Left forelimb (tissue), 1 donor: ENCODE measurements around the gene KCNQ1.

Experiments used
- DNase-seq: peaks from one replicate; pipeline ENCODE4 v3.0.0-alpha.2; 2018; ENCODE audit warnings: low spot score

KCNQ1 gene

DNA sequence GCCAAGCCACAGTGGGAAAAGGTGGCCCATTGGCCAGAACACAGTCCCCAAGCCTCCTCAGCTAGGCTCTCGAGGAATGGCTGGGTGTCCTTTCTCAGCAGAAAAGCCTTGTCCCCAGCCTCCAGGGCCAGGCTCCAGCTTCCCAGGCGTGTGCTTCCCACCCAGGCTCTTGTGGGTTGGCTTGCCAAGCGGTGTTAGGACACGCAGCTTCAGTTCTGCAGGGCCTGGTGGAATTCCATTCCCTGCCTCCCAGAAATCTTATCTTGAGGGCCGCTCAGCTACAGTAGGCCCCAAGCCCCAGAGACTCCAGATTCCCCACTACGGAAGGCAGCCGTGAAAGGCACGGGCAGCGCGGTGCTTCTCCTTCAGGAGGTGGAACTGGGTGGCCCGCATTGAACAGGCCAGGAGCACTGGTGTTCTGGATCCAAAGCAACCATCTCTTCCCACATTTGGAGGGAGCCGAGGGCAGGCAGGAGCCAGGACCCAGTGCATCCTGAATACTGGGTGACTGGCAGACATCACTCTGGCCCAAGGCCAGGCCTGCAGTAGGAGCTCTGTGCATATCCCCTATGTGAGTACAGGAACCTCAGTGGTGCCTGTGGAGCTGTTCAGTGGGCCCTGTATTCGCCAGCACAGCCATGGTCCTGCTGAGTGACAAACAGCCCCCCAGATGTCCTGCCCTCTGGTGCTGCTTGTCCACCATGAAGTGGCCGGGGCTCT, 271.7 kb downstream of the KCNQ1 start:
- no peak for DNase-seq

- no peak for DNase-seq
Measured at GRCh38 chr11:2717561-2718325, 272.9 kb downstream of the KCNQ1 start.

- no peak for DNase-seq
Measured at GRCh38 chr11:2718817-2719438, 274.1 kb downstream of the KCNQ1 start.

DNA sequence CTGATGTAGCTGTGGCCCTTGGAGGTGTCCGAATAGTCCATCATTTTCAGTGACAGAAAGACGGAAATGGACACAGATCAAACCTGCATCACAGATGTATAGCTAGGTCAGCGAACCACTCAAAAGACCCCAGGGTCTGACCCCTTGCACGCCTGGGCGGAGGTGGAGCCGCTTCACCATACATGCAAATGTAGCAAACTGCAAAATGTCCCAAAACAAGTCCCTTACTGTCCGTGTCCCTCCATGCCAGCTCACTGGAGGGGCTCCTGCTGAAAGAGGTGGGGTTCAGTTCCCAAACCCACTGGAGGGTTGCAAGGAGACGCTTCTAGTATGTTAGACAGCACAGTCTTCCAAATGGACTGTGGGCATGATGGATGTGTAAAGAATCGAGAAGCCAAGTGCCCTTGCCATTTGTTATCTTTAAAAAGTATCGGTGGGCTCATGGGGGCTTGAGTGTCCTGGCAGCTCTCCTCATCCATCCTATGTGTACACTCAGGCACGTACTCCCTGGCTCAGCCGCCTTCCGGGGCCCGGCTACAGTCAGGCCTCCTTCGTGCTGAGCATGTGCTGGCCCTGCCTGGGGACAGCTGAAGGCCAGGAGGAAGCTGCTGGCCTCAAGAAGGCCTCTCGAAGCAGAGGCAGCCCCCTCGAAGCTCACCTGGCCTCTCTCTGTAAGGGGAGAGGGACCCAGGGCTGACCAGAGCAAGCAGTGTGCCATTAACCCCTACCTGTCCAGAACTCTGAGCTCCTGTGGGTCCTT, 275.2 kb downstream of the KCNQ1 start:
- DNase-seq: no peak

- no peak for DNase-seq
Measured at GRCh38 chr11:2721210-2721916, 276.6 kb downstream of the KCNQ1 start.

DNA sequence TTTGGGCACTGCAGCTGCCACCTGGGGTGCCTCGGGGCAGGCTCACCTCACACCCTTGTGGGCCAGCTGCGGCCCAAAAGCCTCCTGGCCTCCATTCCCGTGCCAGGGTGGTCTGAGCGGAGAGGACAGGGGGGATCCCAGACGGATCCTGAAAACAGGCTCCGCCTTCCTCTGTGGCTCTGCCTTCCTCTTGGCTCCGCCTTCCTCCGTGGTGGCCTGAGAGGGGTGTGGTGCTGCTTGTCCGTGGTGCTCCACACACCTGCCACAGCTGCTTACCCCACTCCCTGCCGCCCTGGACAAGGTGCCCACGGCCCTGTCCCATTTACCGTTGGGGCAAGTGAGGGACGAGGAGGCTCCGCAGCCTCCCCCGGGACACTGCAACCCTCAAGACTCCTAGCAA, 278.1 kb downstream of the KCNQ1 start:
- DNase-seq: no peak

DNA sequence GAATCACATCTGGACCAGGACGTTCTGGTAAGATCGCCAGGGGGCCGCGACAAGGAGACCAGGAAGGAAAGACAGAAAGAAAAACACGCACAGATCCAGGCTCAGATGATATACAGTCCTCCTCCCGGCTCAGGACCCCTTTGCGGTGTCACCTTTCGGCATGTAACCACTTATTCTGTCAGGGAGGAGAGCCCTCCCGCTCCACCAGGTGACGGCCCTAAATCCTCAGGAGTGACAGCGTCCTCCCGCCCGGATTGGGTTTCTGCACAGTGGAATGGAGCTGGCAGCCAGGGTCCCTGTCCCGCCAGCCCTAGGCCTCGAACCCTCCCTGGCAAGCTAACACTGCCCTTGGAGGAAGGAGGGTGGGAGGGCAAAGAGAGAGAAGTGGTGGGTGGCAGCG, 279.3 kb downstream of the KCNQ1 start:
- no peak for DNase-seq

GRCh38 chr11:2724653-2725367, 280.0 kb downstream of the KCNQ1 start:
- no peak for DNase-seq

DNA sequence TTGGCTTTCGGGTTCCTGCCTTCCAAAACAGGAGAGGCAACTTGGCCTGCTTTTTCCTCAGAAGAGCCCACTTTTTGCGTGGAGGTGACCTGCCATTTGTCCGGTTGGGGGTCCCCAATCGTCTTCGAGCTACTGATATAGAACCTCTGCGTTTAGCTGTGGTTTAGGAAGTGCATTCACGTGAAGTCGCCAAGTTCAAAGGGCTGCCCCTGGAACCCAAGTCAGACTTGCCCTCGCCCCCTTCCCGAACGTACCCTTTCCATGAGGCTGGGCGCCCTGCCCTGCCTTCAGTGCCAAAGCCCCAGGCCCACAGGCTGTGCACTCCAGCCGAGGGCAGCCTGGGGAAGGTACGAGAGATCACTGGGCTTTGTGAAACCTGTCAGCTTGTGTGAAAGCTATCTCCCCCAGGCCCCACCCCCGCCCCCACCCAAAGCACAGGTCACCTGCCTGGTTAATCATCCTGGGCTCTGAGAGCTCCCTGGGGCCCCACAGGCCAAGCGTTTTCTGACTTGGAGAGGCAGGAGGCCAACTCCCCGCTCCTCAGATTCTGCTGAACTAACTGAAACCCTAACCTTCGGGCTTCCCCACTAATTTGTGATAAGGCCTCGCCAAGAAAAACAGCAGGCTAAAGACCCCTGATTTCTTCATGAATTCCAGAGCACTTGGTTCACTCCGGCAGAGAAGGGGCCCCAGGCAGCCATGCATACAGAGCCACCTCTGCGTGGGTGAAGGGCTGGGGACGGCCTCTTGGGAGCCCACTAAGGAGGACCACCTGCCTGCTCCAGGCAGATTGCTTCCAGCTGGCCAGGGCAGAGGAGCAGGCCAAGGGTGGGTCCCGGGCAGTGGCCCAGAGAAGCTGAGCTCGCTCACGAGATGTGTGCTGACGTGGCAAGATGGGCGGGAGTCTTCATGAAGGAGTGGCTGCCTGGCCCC, 280.8 kb downstream of the KCNQ1 start:
- peak; percentile 91 for DNase-seq

- DNase-seq: no peak
Measured at GRCh38 chr11:2726964-2727363, 282.2 kb downstream of the KCNQ1 start.

DNA sequence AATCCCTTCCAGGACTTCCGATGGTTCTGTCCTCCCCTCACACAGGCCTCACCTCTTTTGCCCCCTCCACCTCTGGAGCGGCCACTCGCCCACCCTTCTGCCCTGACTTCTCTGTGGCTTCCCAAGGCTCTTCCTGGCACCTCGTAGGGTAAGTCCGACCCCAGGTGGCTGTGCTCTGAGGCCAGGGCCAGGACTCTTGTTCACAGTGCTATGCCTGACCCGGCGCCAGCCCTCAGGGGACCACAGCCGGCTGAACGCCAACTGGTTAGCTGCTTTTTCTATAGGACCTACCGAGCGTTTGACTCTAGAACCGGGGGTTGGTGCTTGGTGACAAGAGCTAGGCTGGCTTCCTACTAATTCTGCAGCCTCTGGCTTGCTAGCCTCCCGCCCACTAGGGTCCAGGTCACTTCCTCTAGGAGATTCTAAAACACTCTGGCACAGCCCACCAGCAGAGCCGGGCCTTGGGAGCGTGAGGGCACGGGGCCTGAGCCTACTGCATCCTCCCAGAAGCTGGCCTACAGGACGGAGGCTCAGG, 283.4 kb downstream of the KCNQ1 start:
- no peak for DNase-seq

- DNase-seq: no peak
Measured at GRCh38 chr11:2728663-2729332, 284.0 kb downstream of the KCNQ1 start.

GRCh38 chr11:2729841-2730240, 285.0 kb downstream of the KCNQ1 start:
- no peak for DNase-seq

DNA sequence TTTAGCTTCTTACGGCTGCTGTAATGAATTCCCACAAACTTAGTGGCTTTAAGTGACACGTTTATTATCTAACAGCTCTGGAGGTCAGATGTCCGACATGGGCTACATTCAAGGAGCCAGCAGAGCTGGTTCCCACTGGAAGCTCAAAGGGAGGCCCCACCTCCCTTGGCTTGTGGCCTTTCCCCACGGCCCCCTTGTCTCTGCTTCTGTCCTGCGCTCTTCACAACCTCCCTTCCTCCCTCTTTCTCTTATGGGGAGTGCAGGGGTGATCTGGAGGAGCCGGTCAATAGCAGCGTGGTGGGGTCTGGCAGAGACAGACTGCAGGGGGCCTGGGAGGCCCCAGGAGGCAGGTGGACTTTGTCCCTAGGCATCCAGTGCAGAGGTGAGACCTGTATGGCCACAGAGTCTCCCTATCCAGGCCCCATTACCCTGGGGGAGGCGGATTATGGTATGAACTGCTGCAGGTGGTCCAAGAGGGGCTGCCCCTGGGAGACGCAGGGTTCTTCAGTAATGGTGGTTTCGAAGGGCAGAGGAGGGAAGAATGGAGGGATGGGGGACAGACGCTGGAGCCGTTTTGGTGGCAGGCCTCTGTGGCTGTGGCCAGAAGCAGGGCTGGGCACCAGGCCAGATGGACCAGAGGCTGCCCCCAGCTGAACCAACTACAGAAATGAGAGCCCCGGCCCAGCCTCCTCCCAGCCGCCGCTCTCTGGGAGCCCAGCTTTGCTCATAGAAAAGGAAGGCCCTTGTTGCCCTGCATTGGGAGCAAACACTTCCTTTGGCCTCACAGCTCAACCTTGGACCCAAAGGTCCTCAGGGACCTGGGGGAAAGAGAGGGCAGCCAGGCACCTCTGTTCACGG, 285.7 kb downstream of the KCNQ1 start:
- DNase-seq: no peak

GRCh38 chr11:2731130-2732125, 286.6 kb downstream of the KCNQ1 start:
- no peak for DNase-seq

- no peak for DNase-seq
Measured at GRCh38 chr11:2732261-2732939, 287.6 kb downstream of the KCNQ1 start.
